Retinal pigment epithelial cell (primary cell): Measurements from ENCODE around the gene SAC3D1.

Source experiments
- DNase-seq: peaks from one replicate; pipeline ENCODE4 v3.0.0-alpha.2; 2010; ENCODE audit warnings: low read depth
- H3K4me3 ChIP-seq: 2 replicates; pipeline ENCODE4 v1.5.1; 2011; ENCODE audit warnings: mild to moderate bottlenecking, low read length, control low read depth, moderate library complexity
- TF ChIP-seq, protein P1 (sequence below): conservative IDR thresholded peaks from 2 replicates; pipeline ENCODE4 v1.5.1; 2011; ENCODE audit warnings: low read depth, low read length, control low read depth, inconsistent platforms

SAC3D1 gene

DNA sequence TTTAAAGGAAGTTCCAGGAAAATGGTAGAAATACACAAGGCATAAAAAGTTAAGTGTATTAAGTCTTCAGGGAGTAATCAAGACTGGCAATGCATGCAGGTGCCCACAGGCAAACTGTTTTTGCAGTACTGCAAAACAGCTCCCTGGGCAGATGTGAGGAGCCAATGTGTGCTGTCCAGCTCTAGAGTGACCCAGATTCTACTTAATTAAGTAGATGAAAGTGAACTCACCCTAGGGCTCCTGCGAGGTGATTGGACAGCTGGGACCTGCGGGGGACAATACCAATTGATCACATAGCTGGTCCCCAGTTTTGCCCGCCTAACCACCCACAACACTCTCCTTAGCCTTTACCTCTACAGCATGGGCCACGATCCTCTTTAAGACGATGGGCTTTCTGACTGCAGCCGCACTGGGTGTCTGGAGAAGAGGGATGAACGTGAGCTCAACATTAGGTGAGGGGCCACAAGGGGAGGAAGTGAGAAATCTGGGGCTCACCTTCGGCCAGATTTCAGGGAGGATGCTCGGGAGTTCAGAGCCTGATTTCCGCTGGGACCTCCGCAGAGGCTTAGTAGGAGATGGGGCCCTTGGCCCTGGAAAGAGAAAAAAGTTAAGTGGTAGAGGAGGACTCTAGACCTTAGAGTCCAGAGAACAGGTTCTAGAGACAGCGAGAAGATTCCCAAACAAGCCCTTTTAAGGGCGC, 42.3 kb downstream of the SAC3D1 start:
- peak overlapping the region; percentile 72 for H3K4me3 ChIP-seq
- TF ChIP-seq, protein P1, sequence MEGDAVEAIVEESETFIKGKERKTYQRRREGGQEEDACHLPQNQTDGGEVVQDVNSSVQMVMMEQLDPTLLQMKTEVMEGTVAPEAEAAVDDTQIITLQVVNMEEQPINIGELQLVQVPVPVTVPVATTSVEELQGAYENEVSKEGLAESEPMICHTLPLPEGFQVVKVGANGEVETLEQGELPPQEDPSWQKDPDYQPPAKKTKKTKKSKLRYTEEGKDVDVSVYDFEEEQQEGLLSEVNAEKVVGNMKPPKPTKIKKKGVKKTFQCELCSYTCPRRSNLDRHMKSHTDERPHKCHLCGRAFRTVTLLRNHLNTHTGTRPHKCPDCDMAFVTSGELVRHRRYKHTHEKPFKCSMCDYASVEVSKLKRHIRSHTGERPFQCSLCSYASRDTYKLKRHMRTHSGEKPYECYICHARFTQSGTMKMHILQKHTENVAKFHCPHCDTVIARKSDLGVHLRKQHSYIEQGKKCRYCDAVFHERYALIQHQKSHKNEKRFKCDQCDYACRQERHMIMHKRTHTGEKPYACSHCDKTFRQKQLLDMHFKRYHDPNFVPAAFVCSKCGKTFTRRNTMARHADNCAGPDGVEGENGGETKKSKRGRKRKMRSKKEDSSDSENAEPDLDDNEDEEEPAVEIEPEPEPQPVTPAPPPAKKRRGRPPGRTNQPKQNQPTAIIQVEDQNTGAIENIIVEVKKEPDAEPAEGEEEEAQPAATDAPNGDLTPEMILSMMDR: no peak
- no peak for DNase-seq

DNA sequence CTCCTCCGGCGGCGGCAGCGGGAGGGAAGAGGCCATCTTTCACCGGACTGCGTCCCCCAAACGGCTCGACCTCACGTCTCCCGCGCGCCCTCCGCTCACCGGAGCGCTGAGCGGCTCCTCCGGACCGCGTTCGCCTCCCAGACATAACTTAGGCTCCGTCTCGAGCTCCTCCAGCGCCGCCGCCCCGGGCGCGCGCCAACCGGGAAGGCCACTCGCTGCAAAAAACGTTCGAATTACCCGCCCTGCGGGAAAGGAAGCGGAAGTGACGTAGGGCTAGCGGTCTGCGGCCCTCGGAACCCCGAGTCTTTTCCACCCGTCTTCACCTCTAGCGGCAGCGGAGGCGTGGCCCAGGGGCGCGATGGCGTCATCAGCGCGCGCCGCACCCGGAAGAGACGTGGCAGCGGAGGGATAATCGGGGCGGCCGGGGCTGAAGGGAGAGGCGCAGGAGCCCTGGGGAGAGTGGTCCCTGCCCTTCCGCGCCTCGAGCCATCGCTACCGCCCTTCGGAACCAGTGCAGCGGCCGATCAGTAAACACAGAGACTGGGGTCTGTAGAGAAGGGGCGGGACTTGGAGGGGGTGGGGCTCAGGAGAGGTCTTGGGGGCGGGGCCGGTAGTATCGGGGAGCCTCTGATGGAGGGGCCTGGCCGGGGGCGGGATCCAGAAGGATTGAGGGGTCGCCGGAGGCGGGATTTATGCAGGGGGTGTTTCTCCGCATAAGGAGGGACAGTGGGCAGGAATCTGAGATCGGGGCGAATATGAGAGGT, 43.0 kb downstream of the SAC3D1 start, which contains the start of the genes CDCA5 and ZFPL1:
Gene CDCA5 (minus strand): TSS at position 207 of the 764 bp plus-strand sequence. CDS start 62 bp downstream, at position 145.
Gene ZFPL1 (plus strand): TSS at position 389 of the 764 bp plus-strand sequence. CDS start 477 bp downstream, outside the sequence.
- peak within 1 kb of the TSS; percentile 72 for H3K4me3 ChIP-seq
- TF ChIP-seq, protein P1: no peak

DNA sequence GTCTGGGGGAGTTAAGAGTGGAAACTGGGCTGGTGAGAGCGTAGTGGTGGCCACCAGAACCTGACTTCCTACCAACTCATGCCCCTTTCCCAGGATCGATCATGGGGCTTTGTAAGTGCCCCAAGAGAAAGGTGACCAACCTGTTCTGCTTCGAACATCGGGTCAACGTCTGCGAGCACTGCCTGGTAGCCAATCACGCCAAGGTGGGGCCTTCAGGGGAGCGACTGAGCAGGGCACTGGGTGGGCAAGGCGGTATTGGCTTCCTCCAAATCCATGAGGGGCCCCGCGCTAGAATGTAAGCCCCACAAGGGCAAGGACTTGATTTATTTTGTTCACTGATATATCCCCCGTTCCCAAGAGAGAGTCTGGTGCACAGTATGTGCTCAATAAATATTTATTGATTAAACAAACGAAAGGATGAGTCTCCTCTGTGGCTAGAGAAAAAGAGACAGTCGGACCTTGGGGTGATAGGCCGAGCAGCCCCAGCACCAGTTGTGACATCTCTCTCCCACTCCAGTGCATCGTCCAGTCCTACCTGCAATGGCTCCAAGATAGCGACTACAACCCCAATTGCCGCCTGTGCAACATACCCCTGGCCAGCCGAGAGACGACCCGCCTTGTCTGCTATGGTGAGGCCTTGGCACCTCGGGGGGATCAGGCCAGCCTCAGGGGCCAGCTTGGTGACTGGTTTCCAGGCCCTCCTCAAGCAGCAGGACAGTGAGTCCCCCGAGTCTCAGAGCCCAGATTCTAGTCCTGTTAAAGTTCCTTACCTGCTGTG, 43.8 kb downstream of the SAC3D1 start:
- H3K4me3 ChIP-seq: peak overlapping the region; percentile 72
- no peak for DNase-seq
- TF ChIP-seq, protein P1: no peak

More for the DNA sequence above, 43.0 kb downstream of the SAC3D1 start, which contains the start of the genes CDCA5 and ZFPL1:
- DNase-seq: peak; percentile 70

DNA sequence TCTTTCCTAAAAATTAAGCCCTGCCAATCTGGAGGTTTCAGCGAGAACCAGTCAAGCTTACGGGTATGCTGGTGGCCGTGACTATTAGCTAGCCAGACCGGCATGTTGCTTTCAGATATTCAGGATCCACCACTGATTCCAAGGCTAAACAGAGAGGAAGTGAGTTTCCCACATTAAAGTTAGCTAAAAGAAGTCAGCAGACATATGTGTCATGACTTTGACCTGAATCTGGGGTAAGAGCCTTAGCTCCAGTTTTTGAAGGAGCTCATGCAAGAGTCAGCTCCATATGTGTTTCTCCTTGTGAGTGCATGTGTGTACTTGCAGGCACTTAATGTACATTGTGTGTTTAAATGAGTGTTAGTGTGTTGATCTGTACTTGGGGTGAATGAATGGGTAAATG, 44.4 kb downstream of the SAC3D1 start:
- H3K4me3 ChIP-seq: no peak overlapping the region
- DNase-seq: no peak
- TF ChIP-seq, protein P1: no peak

DNA sequence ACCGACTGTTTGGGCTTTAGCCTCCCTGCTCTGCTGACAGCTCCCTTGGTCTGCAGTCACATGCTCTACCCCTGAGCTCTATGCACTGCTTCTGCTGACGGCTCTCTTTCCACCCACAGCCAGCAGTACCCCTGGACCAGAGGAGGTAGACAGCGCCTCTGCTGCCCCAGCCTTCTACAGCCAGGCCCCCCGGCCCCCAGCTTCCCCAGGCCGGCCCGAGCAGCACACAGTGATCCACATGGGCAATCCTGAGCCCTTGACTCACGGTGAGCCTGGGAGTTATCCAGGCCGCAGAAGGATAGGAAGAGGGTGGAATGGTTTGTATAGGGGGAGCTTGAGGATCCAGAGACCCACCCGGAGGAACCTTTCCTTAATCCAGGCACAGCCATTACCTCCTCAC, 45.8 kb downstream of the SAC3D1 start:
- TF ChIP-seq, protein P1: no peak
- DNase-seq: no peak
- H3K4me3 ChIP-seq: no peak overlapping the region

DNA sequence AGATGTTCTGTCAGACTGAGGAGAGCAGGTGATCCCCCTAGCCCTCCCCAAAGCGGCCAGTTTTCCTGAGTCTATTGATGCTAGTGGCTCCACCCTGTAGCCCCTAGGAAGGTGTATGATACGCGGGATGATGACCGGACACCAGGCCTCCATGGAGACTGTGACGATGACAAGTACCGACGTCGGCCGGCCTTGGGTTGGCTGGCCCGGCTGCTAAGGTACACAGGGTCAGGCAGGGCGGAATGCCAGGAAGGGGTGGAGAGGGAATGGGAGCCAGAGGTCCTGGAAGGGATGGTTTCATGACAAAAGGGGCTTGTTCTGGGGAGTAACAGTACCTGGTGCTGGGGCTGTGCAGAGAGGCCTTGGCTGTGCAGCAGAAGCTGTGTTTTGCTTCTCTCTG, 46.2 kb downstream of the SAC3D1 start:
- no peak for DNase-seq
- TF ChIP-seq, protein P1: no peak
- H3K4me3 ChIP-seq: no peak overlapping the region
